GM12875 (cell line): ENCODE data around the gene UCHL1.

Experiments
- H3K4me3 ChIP-seq: one replicate; pipeline ENCODE4 v1.5.1; 2011; ENCODE audit warnings: low read depth, low read length, control low read depth
- CTCF ChIP-seq: IDR thresholded peaks from 2 replicates; pipeline ENCODE4 v1.5.1; 2011; ENCODE audit warnings: low read depth, mild to moderate bottlenecking, control low read depth, inconsistent platforms, low read length, moderate library complexity, borderline replicate concordance; ENCODE audit not compliant: insufficient read depth

UCHL1 gene

GRCh38 chr4:41213625-41214135 lies 43.0 kb upstream of the UCHL1 start:
- peak overlapping the region; percentile 84 for H3K4me3 ChIP-seq
- TF ChIP-seq CTCF, result no peak

GRCh38 chr4:41214136-41214824 lies 42.4 kb upstream of the UCHL1 start, which contains the start of gene APBB2:
Gene APBB2, minus strand, starts transcription at chr4:41214542. Its CDS starts 181,288 bp downstream, at chr4:41033254.
- peak within 1 kb of the TSS; percentile 84 for H3K4me3 ChIP-seq
- TF ChIP-seq CTCF, result peak; percentile 87

- peak overlapping the region; percentile 84 for H3K4me3 ChIP-seq
- TF ChIP-seq CTCF, result no peak
Measured at GRCh38 chr4:41214825-41215146, 41.9 kb upstream of the UCHL1 start.

- no peak for TF ChIP-seq CTCF
- H3K4me3 ChIP-seq, result no peak overlapping the region
Measured at GRCh38 chr4:41215155-41215554, 41.6 kb upstream of the UCHL1 start.

- no peak for TF ChIP-seq CTCF
- H3K4me3 ChIP-seq, result peak overlapping the region; percentile 54
Measured at GRCh38 chr4:41215969-41216293, 40.8 kb upstream of the UCHL1 start.

GRCh38 chr4:41216294-41217019 lies 40.3 kb upstream of the UCHL1 start:
- H3K4me3 ChIP-seq, result peak overlapping the region; percentile 54
- TF ChIP-seq CTCF, result peak; percentile 25; the same call in 1 of the 2 replicates

- no peak for TF ChIP-seq CTCF
- H3K4me3 ChIP-seq, result no peak overlapping the region
Measured at GRCh38 chr4:41217020-41217333, 39.8 kb upstream of the UCHL1 start.
